ENCODE measurements around the gene IQCE.

The IQCE gene

GRCh38 chr7:2519119-2519930, 39.5 kb upstream of the IQCE start, which contains the start of gene LFNG:
LFNG (plus strand) TSS chr7:2519774; CDS start chr7:2519862, 88 bp downstream.
- Histone ChIP-seq H2BK15ac (ENCODE audit: low read depth, poor library complexity, severe bottlenecking) (peak within 1 kb of the TSS; percentile 96), H3K4ac (ENCODE audit: low read depth in 1 of 2, low read length in 2 of 2) (no peak within 1 kb of the TSS), H3K79me1 (replicated peaks; ENCODE audit: low read length, poor library complexity, severe bottlenecking) (no peaks in the 10 kb centered on the region), H2AK5ac (ENCODE audit: low read length, severe bottlenecking) (peak within 1 kb of the TSS; percentile 95), H3K27me3 (ENCODE audit: control insufficient read depth in 1 of 2, insufficient read depth in 1 of 2, low read length in 2 of 2) (peaks cover 0 to 5% of the 10 kb centered on the region in 2 experiments), H3K9ac (ENCODE audit: low read length) (peak within 1 kb of the TSS; percentile 26), H2BK12ac (ENCODE audit: low read length in 2 of 2) (peak within 1 kb of the TSS in 1 of 2 experiments; percentile 94), H2BK5ac (ENCODE audit: low read depth, low read length, poor library complexity, severe bottlenecking) (peak within 1 kb of the TSS; percentile 98), H4K8ac (ENCODE audit: low read length) (no peak within 1 kb of the TSS), H3K4me1 (ENCODE audit: control insufficient read depth, insufficient read depth, low read depth, low read length) (peaks cover 64% of the 10 kb centered on the region), H3K18ac (ENCODE audit: low read depth in 1 of 2, low read length in 2 of 2) (peak within 1 kb of the TSS; percentile 74 to 87), H2AFZ (ENCODE audit: low read depth, low read length) (peak within 1 kb of the TSS; percentile 54), H3K27ac (ENCODE audit: low read length, poor library complexity, severe bottlenecking) (peak within 1 kb of the TSS; percentile 97), H3K4me3 (ENCODE audit: insufficient read depth in 1 of 2, low read depth in 1 of 2, low read length in 2 of 2) (peak within 1 kb of the TSS; percentile 73 to 79), H4K91ac (ENCODE audit: low read length) (peak within 1 kb of the TSS; percentile 70), H3K36me3 (ENCODE audit: control insufficient read depth in 1 of 2, insufficient read depth in 2 of 2, low read depth in 1 of 2, low read length in 2 of 2) (peaks cover 0 to 30% of the 10 kb centered on the region in 2 experiments), H3K23ac (ENCODE audit: low read length in 2 of 2) (no peak within 1 kb of the TSS), H3K14ac (ENCODE audit: low read length in 2 of 2) (peak within 1 kb of the TSS in 1 of 2 experiments; percentile 69), H3K9me3 (ENCODE audit: control insufficient read depth, low read length) (no peaks in the 10 kb centered on the region), H2BK120ac (ENCODE audit: low read depth, low read length) (no peak within 1 kb of the TSS), H3K4me2 (ENCODE audit: low read length, poor library complexity, severe bottlenecking) (peak within 1 kb of the TSS; percentile 93)
- DNase-seq: peak; percentile 87
- 1% methylated on average over 54 of the region's 95 CpGs for WGBS

- Histone ChIP-seq H3K4me2 (ENCODE audit: low read length, poor library complexity, severe bottlenecking) (peak overlapping the region; percentile 90), H2BK5ac (ENCODE audit: low read depth, low read length, poor library complexity, severe bottlenecking) (no peak overlapping the region), H3K4me1 (ENCODE audit: control insufficient read depth, insufficient read depth, low read depth, low read length) (peaks cover 70% of the 10 kb centered on the region)
These were observed 38.5 kb upstream of the IQCE start for GRCh38 chr7:2520131-2520760.

GRCh38 chr7:2520761-2521290, 38.0 kb upstream of the IQCE start:
- no peak overlapping the region for H4K8ac ChIP-seq (ENCODE audit: low read length)
- H3K23ac ChIP-seq (ENCODE audit: low read length in 2 of 2): no peak overlapping the region
- H3K4me2 ChIP-seq (ENCODE audit: low read length, poor library complexity, severe bottlenecking): peak overlapping the region; percentile 90
- no peak overlapping the region for H2BK15ac ChIP-seq (ENCODE audit: low read depth, poor library complexity, severe bottlenecking)
- no peaks in the 10 kb centered on the region for H3K27me3 ChIP-seq (ENCODE audit: control insufficient read depth in 1 of 2, insufficient read depth in 1 of 2, low read length in 2 of 2)
- no peak overlapping the region for H2BK120ac ChIP-seq (ENCODE audit: low read depth, low read length)
- no peaks in the 10 kb centered on the region for H3K9me3 ChIP-seq (ENCODE audit: control insufficient read depth, low read length)
- DNase-seq: no peak
- peaks cover 0 to 45% of the 10 kb centered on the region in 2 experiments for H3K36me3 ChIP-seq (ENCODE audit: control insufficient read depth in 1 of 2, insufficient read depth in 2 of 2, low read depth in 1 of 2, low read length in 2 of 2)
- no peak overlapping the region for H2BK12ac ChIP-seq (ENCODE audit: low read length in 2 of 2)
- no peak overlapping the region for H3K14ac ChIP-seq (ENCODE audit: low read length in 2 of 2)
- H2AFZ ChIP-seq (ENCODE audit: low read depth, low read length): no peak overlapping the region
- peak overlapping the region; percentile 31 for H3K27ac ChIP-seq (ENCODE audit: low read length, poor library complexity, severe bottlenecking)
- H3K4ac ChIP-seq (ENCODE audit: low read depth in 1 of 2, low read length in 2 of 2): no peak overlapping the region
- no peak overlapping the region for H3K18ac ChIP-seq (ENCODE audit: low read depth in 1 of 2, low read length in 2 of 2)
- H4K91ac ChIP-seq (ENCODE audit: low read length): no peak overlapping the region
- H3K79me1 ChIP-seq (replicated peaks; ENCODE audit: low read length, poor library complexity, severe bottlenecking): no peaks in the 10 kb centered on the region
- peaks cover 70% of the 10 kb centered on the region for H3K4me1 ChIP-seq (ENCODE audit: control insufficient read depth, insufficient read depth, low read depth, low read length)
- no peak overlapping the region for H3K9ac ChIP-seq (ENCODE audit: low read length)
- H2AK5ac ChIP-seq (ENCODE audit: low read length, severe bottlenecking): no peak overlapping the region
- no peak overlapping the region for H2BK5ac ChIP-seq (ENCODE audit: low read depth, low read length, poor library complexity, severe bottlenecking)
- 40% methylated on average over 9 of the region's 12 CpGs for WGBS
- H3K4me3 ChIP-seq (ENCODE audit: insufficient read depth in 1 of 2, low read depth in 1 of 2, low read length in 2 of 2): peak overlapping the region; percentile 59 to 79

More at GRCh38 chr7:2520131-2520760, 38.5 kb upstream of the IQCE start:
- Histone ChIP-seq H3K4ac (ENCODE audit: low read depth in 1 of 2, low read length in 2 of 2) (no peak overlapping the region), H2AK5ac (ENCODE audit: low read length, severe bottlenecking) (no peak overlapping the region), H3K36me3 (ENCODE audit: control insufficient read depth in 1 of 2, insufficient read depth in 2 of 2, low read depth in 1 of 2, low read length in 2 of 2) (peaks cover 0 to 39% of the 10 kb centered on the region in 2 experiments), H3K9me3 (ENCODE audit: control insufficient read depth, low read length) (no peaks in the 10 kb centered on the region), H4K8ac (ENCODE audit: low read length) (no peak overlapping the region), H3K9ac (ENCODE audit: low read length) (no peak overlapping the region), H4K91ac (ENCODE audit: low read length) (no peak overlapping the region), H3K23ac (ENCODE audit: low read length in 2 of 2) (no peak overlapping the region), H2AFZ (ENCODE audit: low read depth, low read length) (no peak overlapping the region), H3K4me3 (ENCODE audit: insufficient read depth in 1 of 2, low read depth in 1 of 2, low read length in 2 of 2) (peak overlapping the region; percentile 59 to 79), H3K14ac (ENCODE audit: low read length in 2 of 2) (no peak overlapping the region), H3K18ac (ENCODE audit: low read depth in 1 of 2, low read length in 2 of 2) (no peak overlapping the region), H3K27me3 (ENCODE audit: control insufficient read depth in 1 of 2, insufficient read depth in 1 of 2, low read length in 2 of 2) (peaks cover 0 to under 1% of the 10 kb centered on the region in 2 experiments), H2BK15ac (ENCODE audit: low read depth, poor library complexity, severe bottlenecking) (no peak overlapping the region), H3K27ac (ENCODE audit: low read length, poor library complexity, severe bottlenecking) (peak overlapping the region; percentile 31), H2BK12ac (ENCODE audit: low read length in 2 of 2) (no peak overlapping the region), H2BK120ac (ENCODE audit: low read depth, low read length) (no peak overlapping the region), H3K79me1 (replicated peaks; ENCODE audit: low read length, poor library complexity, severe bottlenecking) (no peaks in the 10 kb centered on the region)
- no peak for DNase-seq
- WGBS: 4% methylated on average over 34 of the region's 37 CpGs

- Histone ChIP-seq H3K23ac (ENCODE audit: low read length in 2 of 2) (no peak overlapping the region), H3K4me2 (ENCODE audit: low read length, poor library complexity, severe bottlenecking) (peak overlapping the region; percentile 90), H3K4me3 (ENCODE audit: insufficient read depth in 1 of 2, low read depth in 1 of 2, low read length in 2 of 2) (peak overlapping the region in 1 of 2 experiments; percentile 79), H3K9ac (ENCODE audit: low read length) (no peak overlapping the region), H3K14ac (ENCODE audit: low read length in 2 of 2) (no peak overlapping the region), H2AFZ (ENCODE audit: low read depth, low read length) (no peak overlapping the region), H2BK12ac (ENCODE audit: low read length in 2 of 2) (no peak overlapping the region), H3K4me1 (ENCODE audit: control insufficient read depth, insufficient read depth, low read depth, low read length) (peaks cover 72% of the 10 kb centered on the region), H3K9me3 (ENCODE audit: control insufficient read depth, low read length) (no peaks in the 10 kb centered on the region), H2AK5ac (ENCODE audit: low read length, severe bottlenecking) (no peak overlapping the region), H4K8ac (ENCODE audit: low read length) (no peak overlapping the region), H3K4ac (ENCODE audit: low read depth in 1 of 2, low read length in 2 of 2) (no peak overlapping the region), H3K27ac (ENCODE audit: low read length, poor library complexity, severe bottlenecking) (peak overlapping the region; percentile 73), H3K36me3 (ENCODE audit: control insufficient read depth in 1 of 2, insufficient read depth in 2 of 2, low read depth in 1 of 2, low read length in 2 of 2) (peaks cover 0 to 50% of the 10 kb centered on the region in 2 experiments), H3K18ac (ENCODE audit: low read depth in 1 of 2, low read length in 2 of 2) (no peak overlapping the region), H3K27me3 (ENCODE audit: control insufficient read depth in 1 of 2, insufficient read depth in 1 of 2, low read length in 2 of 2) (no peaks in the 10 kb centered on the region), H4K91ac (ENCODE audit: low read length) (no peak overlapping the region), H3K79me1 (replicated peaks; ENCODE audit: low read length, poor library complexity, severe bottlenecking) (no peaks in the 10 kb centered on the region), H2BK5ac (ENCODE audit: low read depth, low read length, poor library complexity, severe bottlenecking) (no peak overlapping the region), H2BK120ac (ENCODE audit: low read depth, low read length) (no peak overlapping the region), H2BK15ac (ENCODE audit: low read depth, poor library complexity, severe bottlenecking) (no peak overlapping the region)
- DNase-seq: no peak
- 41% methylated on average over 21 of the region's 21 CpGs for WGBS
These were observed 37.4 kb upstream of the IQCE start for GRCh38 chr7:2521341-2521745.
